ENCODE results near the gene DKK2. TPM values are rescaled to one million over a fixed set of nuclear protein-coding genes. Genes with fewer than 3 reads are reported as not detected.
"Not testable (repeated sequence)": the region's sequence is repeated elsewhere in the genome, so short reads cannot be mapped to it uniquely, and the experiment has no call there.

DKK2 gene
- polyA plus RNA-seq, 4 donors: 1.9 to 8.7 (median 3.2) TPM

DNA sequence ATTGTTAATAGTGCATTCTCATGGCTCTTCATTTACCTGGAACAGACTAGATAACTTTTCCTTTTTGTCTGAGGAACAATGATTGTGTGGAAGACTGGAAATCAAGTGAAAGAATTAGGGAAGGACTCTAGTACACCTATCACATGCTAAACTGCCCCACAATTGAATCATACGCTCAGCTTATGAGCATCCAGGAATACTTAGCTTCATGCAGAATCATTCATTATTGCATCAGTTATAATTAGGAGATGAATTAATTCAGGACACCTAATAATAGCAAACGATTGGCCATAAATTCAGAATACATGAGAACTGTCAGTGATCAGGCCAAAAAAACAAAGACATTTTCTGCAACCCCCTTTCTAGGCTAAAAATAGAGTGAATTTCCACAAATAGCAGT is 106.9 kb downstream of the DKK2 start:
- DNase-seq (ENCODE audit: low read depth in 4 of 4, low spot score in 3 of 4): no peak

DNA sequence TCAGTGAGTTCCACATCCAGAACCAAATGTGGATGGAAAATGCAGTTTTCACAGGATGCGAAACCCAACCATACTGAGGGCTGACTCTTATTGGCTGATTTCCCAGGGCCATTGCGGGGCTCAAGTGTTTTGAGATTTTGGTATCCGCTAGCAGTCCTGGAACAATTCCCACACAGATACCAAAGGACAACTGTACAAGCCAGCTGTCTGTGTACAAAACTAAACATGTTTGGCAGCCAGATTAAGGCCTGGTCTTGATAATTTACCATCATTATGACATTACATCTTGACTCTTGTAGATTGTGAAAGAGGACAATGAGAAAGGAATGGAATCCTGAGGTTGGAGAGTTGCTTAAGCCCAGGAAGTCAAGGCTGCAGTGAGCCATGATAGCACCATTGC is 121.9 kb downstream of the DKK2 start:
- DNase-seq (ENCODE audit: low read depth in 4 of 4, low spot score in 3 of 4): no peak

DNA sequence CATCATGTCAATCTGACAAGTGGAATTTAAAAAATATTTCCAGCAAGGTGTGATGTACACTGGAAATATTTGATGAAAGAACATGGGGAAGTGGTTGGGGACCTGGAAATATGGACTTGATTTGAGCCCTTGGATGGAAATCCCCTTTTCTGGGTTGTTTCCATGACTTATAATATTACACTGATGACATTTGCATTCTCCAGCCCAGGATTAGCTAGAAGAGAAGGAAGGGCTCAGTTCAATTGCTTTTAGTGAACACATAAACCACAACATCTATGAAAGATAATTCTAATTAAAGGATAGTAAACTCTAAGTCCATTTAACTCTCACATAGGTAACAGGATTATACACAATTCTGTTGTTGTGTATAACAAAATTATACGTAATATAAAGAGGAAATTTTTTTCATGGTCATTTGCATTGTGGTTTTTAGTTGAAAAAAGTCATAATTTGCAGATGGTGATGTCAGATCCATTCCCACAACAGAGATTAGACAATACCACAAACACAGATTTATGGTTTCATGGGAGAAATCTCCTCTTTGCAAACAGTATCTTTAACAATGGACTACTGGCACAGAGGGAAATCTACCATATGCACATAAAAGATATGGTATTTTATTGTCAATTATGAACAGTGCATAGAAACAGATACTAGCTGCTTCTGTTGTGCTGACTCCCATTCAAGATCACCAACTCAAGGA is 126.5 kb downstream of the DKK2 start:
- DNase-seq (ENCODE audit: low read depth in 4 of 4, low spot score in 3 of 4): no peak

DNA sequence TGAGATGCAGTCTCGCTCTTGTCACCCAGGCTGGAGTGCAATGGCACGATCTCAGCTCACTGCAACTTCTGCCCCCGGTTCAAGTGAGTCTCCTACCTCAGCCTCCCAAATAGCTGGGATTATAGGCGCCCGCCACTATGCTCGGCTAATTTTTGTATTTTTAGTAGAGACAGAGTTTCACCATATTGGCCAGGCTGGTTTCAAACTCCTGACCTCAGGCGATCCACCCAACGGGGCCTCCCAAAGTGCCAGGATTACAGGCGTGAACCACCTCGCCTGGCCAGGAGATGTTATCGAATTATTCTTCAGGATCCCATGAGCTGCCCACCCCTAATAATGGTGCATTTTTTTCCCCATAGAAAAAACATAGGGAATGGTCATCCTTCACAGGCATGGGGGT is 128.1 kb downstream of the DKK2 start:
- not testable (repeated sequence) for DNase-seq (ENCODE audit: low read depth in 4 of 4, low spot score in 3 of 4)

DNA sequence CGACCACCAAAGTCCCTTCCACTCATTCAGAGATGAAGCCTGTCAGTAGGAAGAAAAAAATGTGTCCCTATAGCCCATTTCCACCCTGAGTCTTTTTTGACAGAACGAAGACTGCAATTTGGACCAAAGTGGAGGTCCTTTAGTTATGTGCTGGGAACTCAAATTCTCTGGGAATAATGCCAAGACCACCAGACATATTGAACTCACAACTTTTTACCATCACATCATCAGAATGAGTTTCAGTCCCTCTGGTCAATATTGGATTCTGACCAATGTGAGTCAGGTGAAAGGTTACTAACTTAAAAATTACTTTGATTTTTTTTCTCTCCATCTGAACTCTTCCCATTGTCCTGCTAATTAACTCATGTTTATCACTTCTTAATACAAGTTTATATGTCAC is 128.9 kb downstream of the DKK2 start:
- DNase-seq (ENCODE audit: low read depth in 4 of 4, low spot score in 3 of 4): no peak

DNA sequence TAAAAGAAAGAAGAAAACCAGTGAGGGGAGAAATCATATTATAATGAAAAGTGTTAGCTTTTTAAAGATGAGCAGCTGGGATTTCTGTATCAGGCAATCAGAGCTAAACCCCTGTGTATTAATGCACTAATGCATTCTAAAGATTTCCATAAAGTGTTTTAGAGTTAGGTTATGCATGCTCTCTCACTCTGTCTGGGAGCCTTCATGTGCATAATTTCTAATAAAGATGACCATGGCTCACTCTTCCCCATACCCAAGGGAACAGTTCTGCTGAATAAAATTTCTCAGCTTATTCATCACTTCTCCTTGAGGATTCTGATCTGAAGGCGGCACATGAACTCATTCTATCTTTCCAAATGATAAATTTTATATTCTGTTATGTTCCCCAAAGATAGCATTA is 129.4 kb downstream of the DKK2 start:
- no peak for DNase-seq (ENCODE audit: low read depth in 4 of 4, low spot score in 3 of 4)

DNA sequence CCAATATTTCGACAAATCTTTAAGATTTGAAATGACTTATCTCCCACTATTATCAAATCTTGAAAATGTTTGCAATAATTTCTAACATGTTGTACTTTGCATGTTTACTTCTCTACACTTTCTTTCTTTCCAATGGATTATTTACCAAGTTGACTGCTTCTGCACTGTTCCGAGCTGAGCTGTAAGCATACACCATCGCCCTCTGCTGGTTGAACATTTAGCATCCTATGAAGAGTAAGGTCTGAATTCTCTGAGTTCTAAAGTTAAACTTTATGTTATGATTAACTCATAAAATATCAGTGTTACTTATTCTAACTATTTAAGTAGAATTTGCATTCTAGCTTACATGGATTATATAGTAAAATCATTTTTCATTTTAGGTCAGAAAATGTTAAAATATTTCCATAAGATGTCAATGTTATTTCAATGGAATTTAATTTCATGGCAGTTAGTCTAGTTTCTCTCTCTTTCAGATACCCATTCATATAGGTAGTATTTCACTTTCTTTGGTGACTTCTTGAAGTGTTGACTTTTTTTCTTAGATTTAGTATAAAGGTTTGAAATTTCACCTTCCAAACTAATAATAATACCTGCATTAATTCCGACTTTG is 137.4 kb downstream of the DKK2 start:
- peak; percentile 6 to 20 (median 14) for DNase-seq (ENCODE audit: low read depth in 4 of 4, low spot score in 3 of 4)

DNA sequence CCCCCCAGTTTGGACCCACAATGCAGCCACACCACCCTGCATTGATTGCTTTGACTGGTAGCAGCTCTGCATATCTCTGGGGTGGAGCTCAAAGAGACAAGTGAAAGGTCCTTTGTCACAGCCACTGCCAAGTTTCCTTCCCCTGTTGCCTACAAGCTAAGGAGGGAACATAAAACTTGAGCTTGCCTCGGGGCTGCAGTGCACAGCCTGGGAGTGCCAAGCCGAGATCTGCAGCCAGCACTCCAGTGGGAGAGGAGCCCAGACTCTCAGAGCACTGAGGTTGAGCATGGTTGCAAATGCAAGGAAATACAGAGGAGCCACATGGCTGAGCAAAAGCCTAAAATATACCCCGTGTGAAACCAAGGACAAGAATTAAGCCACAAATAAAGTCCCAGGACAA is 142.2 kb downstream of the DKK2 start:
- DNase-seq (ENCODE audit: low read depth in 4 of 4, low spot score in 3 of 4): no peak

DNA sequence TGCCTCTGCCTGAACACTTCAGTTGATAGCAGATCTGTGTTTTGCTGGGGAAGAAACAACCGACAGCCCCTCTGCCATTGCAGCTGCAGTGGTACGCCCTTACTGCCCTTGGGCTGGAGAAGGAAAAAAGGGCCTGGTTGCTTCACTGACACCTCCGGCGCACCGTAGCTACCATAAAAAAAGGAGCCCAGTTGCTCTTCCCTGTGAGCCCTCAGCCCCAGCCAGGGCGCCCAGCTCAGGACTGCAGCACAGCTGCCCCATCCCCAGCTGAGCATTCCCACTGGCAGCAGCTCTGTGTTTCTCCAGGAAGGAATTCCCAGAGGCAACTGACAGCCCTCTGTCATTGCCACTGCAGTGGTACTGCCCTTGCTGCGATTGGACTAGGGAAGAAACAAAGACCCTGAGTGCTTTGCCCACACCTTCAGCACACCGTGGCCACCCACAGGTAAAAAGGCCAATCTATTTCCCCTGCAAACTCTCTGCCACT is 142.7 kb downstream of the DKK2 start:
- no peak for DNase-seq (ENCODE audit: low read depth in 4 of 4, low spot score in 3 of 4)

DNA sequence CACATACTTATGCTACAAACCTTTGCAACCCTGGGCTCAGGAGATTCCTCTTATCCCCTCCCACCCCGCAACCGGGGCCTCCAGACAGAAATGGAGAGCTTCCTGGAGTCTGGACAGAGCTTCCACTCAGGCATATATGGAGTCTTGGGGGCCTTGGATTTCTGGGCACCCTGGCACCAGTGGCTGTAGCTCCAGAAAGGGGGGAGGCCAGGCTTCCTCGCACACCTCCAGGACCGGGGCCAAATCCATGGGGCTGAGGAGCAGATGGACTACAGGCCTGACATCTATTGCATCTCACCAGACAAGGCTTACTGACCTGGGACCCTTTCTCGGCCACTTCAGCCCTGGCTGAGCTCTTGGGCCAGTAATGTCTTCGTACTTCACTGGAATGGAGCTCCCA is 143.3 kb downstream of the DKK2 start:
- no peak for DNase-seq (ENCODE audit: low read depth in 4 of 4, low spot score in 3 of 4)

DNA sequence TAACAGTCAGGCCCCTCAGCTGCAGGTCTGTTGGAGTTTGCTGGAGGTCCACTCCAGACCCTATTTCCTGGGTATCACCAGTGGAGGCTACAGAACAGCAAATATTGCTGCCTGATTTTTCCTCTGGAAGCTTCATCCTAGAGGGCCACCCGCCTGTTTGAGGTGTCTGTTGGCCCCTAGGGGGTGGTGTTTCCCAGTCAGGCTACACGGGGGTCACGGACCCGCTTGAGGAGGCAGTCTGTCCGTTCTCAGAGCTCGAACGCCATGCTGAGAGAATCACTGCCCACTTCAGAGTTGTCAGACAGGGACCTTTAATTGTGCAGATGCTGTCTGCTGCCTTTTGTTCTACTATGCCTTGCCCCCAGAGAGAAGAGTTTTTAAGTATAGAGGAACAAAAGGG is 160.8 kb downstream of the DKK2 start:
- DNase-seq (ENCODE audit: low read depth in 4 of 4, low spot score in 3 of 4): no peak

All from right renal pelvis (tissue), 4 donors.